Right lobe of liver (tissue), 4 donors: ENCODE measurements around the gene MYCBP2.

Experiments used
- POLR2A ChIP-seq: fragments of 450-650 bp; IDR thresholded peaks from one replicate; pipeline ENCODE4 v1.6.1; 2017; ENCODE audit warnings: antibody characterized with exemption, mild to moderate bottlenecking
- TF ChIP-seq, protein P1 (sequence below), 4 donors: fragments of 200-600 bp in 3 of 4; fragments of 450-650 bp in 1 of 4; IDR thresholded peaks; one replicate each; pipeline versions ENCODE4 v1.5.1 to v1.8.0; 2016 to 2022; ENCODE audit warnings: antibody characterized with exemption in 4 of 4, mild to moderate bottlenecking in 2 of 4
- donor health status: DM: no; HTN: no; CAD: no.
- donor health status: DM: no; HTN: no; CAD: no.
- donor health status: DM: no; HTN: yes; CAD: no.

DNA sequence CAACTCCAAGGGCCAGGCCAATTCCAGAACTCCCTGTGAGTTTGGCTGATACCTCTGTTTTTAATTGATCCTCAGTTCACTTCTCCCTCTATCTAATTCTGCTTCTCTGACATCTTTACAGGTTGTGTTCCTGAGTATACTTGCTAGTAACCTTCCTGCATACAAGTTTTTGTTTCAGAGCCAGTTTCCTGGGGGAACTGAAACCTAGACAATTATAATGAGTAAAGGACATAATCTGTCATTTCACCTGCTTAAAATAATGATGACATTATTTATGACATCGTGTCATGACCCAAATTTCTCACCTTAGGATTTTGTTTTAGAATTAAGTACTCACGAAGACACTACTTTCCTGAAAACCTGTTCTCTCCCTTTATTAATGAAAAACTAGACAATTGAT is 12.5 kb upstream of the MYCBP2 start:
- TF ChIP-seq, protein P1, sequence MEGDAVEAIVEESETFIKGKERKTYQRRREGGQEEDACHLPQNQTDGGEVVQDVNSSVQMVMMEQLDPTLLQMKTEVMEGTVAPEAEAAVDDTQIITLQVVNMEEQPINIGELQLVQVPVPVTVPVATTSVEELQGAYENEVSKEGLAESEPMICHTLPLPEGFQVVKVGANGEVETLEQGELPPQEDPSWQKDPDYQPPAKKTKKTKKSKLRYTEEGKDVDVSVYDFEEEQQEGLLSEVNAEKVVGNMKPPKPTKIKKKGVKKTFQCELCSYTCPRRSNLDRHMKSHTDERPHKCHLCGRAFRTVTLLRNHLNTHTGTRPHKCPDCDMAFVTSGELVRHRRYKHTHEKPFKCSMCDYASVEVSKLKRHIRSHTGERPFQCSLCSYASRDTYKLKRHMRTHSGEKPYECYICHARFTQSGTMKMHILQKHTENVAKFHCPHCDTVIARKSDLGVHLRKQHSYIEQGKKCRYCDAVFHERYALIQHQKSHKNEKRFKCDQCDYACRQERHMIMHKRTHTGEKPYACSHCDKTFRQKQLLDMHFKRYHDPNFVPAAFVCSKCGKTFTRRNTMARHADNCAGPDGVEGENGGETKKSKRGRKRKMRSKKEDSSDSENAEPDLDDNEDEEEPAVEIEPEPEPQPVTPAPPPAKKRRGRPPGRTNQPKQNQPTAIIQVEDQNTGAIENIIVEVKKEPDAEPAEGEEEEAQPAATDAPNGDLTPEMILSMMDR (IDR thresholded peaks at IDR 0.05): no peak
- no peak for TF ChIP-seq POLR2A
